Ureter (tissue), 1 donor: ENCODE results near the gene HYCC2. TPM values are rescaled to one million over a fixed set of nuclear protein-coding genes. Genes with fewer than 3 reads are reported as not detected.
"Not testable (repeated sequence)": the region's sequence is repeated elsewhere in the genome, so short reads cannot be mapped to it uniquely, and the experiment has no call there.

ENCODE experiments used
- DNase-seq: peaks from one replicate; pipeline ENCODE4 v3.0.0-alpha.2; 2020; ENCODE audit warnings: low spot score
- total RNA-seq: library from RNA; stranded (reverse); gene quantifications from one replicate; pipeline ENCODE4 v1.2.4, GENCODE V29; 2023
- donor health status: DM: yes; HTN: yes; CAD: no.

The HYCC2 gene
- total RNA-seq, 1 donor from 2014 or later = 34.2 TPM

DNA sequence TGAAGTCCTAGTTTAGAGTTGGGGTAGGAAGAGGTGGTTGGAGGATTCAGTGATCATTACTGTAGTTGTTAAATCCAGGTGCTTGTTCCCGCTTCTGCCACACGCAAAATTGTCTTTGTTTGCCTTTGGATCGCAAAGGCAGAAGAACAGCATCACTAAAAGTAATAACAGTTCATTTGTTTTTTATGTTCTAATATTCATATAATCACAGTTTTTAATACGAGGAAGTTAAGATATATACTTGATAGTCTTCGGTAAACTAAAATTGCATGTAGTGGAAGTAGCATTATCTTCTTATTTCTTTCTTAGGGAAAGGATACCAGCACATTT is 695 bp upstream of the HYCC2 start:
- DNase-seq = no peak

DNA sequence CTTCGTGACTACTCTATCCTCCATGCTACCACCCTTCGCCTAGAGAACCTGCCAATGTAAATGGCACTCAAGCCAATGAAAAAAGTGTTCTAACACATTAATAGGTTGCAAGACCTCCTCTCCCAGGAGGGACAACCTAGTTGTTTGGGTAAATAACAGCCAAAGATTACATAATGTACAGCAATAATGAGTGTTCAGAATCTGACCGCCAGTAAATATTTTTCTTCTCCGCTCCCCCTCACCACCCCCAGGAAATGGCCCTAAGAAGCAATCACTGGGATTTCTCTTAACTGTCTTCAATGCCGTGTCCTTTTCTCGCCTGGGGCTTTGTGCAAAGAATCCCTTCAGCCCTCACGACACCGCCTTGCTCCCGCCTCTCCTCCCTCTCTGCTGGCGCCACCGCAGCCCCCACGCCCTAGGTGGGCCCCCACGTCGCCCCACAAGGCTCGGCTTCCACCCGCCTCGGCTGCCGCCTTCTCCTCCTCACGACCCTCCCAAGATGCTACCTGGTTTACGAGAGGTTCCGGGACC is 458 bp downstream of the HYCC2 start:
- no peak for DNase-seq

DNA sequence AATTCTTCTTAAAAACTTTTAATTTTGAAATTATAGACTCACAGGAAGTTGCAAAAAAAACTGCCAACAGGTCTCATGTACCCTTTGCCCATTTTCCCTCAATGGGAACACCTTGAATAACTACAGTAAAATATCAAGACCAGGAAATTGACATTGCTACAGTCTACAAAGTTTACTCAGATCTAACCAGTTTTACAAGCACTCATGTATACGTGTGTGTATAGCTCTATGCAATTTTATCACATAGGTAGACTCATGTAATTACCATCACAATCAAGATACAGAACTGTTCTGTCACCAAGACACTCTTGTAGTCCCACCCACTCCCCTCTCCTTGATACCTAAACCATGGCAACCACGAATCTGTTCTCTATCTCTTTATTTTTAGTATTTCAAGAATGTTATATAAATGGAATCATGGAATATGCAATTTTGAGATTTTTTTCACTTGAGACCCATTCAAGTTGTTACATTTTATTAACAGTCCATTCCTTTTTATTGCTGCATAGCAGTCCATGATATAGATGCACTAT is 6.6 kb downstream of the HYCC2 start:
- no peak for DNase-seq

DNA sequence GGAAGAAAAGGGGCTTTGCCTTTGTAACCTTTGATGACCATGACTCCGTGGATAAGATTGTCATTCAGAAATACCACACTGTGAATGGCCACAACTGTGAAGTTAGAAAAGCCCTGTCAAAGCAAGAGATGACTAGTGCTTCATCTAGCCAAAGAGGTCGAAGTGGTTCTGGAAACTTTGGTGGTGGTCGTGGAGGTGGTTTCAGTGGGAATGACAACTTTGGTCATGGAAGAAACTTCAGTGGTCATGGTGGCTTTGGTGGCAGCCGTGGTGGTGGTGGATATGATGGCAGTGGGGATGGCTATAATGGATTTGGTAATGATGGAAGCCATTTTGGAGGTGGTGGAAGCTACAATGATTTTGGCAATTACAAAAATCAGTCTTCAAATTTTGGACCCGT is 8.0 kb downstream of the HYCC2 start:
- not testable (repeated sequence) for DNase-seq

DNA sequence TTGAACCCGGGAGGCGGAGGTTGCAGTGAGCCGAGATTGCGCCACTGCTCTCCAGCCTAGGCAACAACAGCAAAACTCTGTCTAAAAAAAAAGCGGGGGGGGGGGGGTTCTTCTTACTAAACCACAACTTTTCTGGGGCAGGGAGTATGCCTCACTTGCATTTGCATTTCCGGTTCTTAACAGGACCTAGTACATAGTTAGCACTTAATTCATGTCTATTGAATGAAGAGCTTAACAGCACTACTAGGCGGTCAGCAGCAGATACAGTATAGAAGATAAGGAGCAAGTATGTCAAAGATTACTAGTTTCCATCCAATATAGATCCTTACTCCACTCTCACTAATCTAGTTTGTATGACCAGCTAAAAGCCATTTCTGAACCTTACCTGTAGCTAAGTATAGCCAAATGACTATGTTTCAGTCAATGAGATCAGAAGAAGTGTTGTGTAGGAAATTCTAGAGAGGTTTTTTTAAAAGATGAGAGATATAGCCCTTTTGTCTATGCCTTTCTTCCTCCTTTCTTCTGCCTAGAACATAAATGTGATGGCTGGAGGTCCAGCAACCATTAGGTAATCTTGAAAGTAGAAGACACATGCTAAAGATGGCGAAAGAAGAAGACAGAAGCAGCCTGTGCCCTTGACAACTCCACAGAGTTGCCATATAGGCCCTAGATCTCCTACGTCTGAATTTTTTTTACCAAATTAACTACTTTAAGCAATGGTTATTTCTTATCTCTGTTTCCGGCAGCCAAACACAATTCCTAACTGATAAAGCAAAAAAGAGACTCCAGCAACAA is 11.3 kb downstream of the HYCC2 start:
- DNase-seq = no peak

DNA sequence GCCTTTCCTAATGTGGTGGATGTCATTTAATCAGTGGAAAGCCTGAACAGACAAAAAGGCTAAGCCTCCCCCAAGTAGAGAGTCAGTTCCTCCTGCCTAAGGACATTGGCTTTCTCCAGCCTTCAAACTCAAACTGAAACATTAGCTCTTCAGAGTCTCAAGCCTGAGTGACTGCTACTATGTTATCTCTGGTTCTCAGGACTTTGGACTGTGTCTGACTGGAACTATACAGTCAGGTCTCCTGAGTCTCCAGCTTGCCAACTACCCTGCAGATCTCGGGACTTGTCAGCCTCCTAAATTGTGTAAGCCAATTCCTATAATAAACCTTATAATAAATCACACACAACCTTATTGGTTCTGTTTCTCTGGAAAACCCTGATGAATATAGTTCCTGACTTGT is 12.6 kb downstream of the HYCC2 start:
- DNase-seq = no peak

DNA sequence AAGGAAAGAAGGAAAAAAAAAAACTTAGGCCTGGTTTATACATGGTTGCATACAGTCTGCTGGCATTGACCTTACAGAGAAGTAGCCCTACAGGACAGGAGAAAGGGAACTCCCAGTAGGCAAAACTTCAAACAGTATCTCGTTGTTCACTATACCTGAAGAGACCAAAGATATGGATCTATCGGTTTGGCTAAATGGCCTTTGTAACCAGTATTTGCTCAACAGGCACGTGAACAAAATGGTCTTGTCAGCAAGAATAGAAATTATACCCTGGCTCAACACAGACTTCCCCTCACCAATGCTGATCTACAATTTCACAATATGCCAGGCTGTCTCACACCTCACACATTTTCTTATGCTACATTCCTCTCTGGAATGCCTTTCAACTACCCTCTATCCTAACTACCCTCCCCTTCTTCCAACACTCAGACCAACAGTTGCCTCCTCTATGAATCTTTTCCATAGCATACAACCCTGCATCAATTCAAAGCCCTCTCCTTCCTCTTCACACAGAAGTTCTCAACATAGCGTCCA is 13.7 kb downstream of the HYCC2 start:
- no peak for DNase-seq

DNA sequence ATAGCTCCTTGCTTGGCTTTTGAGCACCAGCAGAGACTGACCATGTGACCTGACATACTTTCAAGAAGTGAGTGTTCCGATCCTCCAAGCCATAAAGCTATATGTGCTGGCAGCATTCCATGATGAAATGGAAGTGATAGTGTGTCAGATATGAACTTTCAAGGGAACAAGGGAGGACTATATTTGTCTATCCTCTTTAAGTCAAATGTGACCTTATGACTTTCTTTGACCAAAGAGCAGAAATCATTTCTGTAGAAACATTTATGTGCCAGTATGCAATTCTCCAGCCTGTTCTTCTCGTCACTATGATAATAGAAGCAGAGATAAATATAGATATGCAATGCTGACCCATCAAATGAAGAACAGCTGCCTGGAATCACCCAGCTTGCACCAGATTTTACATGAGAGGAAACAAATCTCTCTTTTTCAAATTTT is 14.4 kb downstream of the HYCC2 start:
- DNase-seq = no peak

DNA sequence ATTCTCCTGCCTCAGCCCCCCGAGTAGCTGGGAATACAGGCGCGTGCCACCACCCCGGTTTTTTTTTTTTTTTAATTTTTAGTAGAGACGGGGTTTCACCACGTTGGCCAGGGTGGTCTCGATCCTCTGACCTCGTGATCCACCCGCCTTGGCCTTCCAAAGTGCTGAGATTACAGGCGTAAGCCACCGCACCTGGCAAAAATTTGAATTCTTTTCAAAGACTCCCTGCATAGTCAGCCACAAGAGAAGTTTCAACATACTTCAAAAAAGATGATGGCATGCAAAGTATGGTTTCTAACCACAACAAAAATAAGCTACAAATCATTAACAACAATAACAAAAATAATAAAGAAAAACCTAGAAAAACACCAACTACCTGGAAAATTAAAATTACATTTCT is 22.0 kb downstream of the HYCC2 start:
- no peak for DNase-seq

DNA sequence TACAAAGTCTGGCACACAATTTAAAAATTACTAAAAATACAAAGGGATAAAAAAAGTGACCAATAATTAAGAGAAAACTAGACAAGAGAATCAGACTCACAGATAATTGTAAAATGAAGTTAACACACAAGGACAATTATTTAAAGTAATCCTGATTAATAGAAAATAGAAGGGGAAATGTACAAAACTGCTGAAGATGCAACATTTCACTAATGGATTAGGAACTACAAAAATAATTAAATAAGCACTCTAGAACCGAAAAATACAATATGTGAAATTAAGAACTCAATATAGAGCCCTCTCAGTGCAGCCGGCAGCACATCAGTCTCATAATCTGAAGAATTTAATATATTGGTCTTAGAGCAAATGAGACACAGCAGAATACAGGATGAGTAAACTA is 24.6 kb downstream of the HYCC2 start:
- no peak for DNase-seq

DNA sequence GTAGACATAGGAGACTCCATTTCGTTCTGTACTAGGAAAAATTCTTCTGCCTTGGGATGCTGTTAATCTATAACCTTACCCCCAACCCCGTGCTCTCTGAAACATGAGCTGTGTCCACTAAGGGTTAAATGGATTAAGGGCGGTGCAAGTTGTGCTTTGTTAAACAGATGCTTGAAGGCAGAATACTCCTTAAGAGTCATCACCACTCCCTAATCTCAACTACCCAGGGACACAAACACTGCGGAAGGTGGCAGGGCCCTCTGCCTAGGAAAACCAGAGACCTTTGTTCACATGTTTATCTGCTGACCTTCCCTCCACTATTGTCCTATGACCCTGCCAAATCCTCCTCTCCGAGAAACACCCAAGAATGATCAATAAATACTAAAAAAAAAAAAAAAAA is 28.4 kb downstream of the HYCC2 start:
- not testable (repeated sequence) for DNase-seq

DNA sequence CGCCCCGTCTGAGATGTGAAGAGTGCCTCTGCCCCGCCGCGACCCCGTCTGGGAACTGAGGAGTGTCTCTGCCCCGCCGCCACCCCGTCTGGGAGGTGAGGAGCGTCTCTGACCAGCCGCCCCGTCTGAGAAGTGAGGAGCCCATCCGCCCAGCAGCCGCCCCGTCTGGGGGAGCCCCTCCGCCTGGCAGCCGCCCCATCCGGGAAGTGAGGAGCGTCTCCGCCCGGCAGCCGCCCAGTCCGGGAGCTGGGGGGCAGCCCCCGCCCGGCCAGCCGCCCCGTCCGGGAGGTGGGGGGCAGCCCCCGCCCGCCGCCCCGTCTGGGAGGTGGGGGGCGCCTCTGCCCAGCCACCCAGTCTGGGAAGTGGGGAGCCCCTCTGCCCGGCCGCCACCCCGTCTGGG is 29.0 kb downstream of the HYCC2 start:
- not testable (repeated sequence) for DNase-seq

DNA sequence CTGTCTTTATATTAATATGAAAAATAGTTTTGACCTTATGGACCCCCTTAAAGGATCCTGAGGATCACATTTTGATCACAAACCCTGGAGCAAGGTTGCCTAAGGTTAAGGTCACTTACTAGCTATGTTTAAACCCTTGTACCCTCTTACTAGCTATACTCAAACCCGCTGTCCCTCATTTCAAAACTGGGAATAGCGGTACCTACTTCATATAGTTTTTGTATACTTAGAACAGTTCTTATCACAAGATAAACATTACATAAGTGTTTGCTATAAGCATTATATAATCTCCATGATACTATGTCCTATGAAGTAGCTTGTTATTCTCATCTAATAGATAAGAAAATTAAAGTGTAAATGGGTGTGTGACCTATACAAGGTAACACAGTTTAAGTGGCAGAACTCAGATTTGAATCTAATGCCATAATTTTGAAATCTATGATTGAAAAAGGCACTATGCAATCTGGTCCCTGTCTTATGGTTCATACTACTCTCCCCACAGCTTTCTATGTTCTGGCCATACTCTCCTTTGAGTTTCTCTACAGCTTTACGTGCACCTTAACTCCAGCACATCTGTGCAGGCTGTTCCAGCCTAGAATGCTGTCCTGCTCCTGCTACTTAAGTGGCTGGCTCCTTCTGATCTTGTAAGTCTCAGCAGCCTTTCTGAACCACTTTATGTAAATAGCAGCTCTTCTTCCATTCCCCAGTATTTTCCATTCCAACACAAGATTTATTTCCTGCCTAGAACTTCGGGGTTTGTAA is 30.4 kb downstream of the HYCC2 start:
- DNase-seq = no peak

DNA sequence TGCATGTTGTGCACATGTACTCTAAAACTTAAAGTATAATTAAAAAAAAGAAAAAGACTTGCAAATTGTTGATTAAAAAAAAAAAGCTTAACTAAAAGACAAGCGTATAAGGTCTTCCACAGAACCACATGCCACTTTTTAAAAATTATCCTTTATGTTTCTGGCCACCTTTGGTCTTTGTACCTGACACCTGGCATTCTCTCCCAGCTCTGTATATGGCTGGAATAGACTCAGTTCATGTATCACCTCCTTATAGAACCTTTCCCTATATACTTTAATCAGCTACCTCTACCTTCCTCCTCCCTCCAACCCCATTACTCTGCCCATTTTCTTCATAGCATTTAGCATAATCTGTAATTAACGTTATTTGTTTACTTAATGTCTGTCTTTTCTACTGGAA is 32.6 kb downstream of the HYCC2 start:
- no peak for DNase-seq

DNA sequence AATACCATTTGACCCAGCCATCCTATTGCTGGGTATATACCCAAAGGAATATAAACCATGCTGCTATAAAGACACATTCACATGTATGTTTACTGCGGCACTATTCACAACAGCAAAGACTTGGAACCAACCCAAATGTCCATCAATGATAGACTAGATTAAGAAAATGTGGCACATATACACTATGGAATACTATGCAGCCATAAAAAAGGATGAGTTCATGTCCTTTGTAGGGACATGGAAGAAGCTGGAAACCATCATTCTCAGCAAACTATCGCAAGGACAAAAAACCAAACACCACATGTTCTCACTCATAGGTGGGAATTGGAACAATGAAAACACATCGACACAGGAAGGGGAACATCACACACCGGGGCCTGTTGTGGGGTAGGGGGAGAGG is 33.1 kb downstream of the HYCC2 start:
- DNase-seq = not testable (repeated sequence)

DNA sequence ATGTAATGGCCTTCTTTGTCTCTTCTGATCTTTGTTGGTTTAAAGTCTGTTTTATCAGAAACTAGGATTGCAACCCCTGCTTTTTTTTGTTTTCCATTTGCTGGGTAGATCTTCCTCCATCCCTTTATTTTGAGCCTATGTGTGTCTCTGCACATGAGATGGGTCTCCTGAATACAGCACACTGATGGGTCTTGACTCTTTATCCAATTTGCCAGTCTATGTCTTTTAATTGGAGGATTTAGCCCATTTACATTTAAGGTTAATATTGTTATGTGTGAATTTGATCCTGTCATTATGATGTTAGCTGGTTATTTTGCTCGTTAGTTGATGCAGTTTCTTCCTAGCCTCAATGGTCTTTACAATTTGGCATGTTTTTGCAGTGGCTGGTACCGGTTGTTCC is 37.1 kb downstream of the HYCC2 start:
- not testable (repeated sequence) for DNase-seq

DNA sequence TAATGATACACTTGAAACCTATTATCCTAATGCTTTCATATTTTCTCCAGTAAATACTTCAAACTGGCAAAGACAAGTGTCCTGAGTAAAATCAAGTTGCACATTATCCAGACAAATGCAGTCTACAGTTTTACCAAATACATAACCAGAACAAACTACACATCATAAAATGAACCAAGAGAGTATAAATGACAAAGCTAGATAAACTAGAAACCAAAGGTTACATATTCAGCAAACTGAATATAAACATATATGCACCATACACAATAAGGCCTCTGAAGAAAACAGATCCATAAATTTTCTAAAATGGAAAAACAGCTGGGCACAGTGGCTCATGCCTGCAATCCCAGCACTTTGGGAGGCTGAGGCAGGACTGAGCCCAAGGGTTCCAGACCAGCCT is 47.0 kb downstream of the HYCC2 start:
- DNase-seq = no peak

DNA sequence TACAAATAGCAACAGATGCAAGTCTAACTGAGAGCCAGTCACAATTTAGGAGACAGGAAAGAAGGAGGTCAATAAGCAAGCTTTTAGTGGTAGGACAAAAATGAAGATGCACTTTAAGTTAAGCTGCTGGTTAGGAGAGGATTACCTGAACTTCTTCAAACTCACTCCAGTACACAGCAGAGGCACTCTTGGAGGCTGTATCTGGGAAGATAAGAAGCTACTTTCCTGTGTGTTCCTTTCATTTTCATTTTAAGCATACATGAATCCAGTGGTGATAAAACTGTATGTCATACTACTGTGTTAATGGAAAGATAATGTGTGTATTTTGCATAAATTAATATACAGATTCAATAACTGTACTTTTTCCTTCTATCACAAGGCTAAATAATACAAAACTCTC is 49.6 kb downstream of the HYCC2 start:
- DNase-seq = no peak
